ENCODE data around the gene ADGRG1.
"Not testable (repeated sequence)": the region's sequence is repeated elsewhere in the genome, so short reads cannot be mapped to it uniquely, and the experiment has no call there.

ADGRG1 gene

DNA sequence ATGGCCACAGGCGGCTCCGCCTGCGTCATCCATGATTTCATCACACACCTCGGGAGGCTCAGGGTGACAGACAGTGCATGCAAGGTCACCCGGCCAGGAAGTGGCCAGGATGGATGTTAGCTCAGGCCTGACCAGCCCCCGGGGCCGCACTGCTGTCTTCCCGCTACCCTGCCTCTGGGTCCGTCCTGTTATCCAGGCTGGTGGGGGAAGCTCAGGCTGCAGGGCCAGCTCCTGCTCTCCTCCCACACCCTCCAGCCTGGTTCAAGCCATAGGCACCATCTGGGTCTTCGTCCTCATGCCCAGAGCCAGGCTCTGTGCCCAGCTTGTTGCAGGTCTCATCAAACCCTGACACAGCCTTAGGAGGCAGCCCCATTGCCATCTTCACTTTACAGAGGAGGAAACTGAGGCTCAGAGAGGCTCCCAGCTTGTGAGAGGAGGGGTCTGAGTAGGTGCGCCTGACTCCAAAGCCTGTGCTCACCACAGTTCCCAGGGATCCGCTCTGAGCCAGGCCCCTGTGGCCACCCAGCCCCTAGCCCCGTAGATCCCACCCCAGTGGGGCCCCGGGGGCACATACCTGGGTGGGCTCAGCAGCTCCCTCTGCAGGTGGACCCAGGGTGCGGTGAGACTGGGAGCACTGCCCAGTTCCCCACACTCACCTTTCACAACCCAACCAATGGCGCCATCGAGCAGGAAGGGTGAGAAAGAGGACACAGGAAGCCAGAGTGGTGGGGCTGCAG lies 39.3 kb downstream of the ADGRG1 start:
- DNase-seq = peak in 1 of 2 experiments; percentile 27

DNA sequence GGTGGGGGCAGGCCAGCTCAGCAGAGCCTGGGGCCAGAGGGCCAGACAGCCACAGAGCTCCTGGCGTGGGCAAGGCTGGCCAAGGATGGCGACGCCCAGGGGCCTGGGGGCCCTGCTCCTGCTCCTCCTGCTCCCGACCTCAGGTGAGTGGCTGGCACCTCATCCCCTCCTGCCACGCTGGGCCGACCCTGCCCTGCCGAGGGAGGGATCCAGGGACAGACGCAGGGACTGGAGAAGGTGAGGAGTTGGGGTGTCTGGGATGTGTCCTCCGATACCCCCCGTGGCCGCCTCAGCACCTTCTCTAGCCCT lies 39.8 kb downstream of the ADGRG1 start, which contains the start of gene ADGRG3:
TSS of gene ADGRG3 (plus strand) at position 44 of the 309 bp plus-strand sequence. CDS start at position 86, 42 bp downstream.
- DNase-seq = no peak

DNA sequence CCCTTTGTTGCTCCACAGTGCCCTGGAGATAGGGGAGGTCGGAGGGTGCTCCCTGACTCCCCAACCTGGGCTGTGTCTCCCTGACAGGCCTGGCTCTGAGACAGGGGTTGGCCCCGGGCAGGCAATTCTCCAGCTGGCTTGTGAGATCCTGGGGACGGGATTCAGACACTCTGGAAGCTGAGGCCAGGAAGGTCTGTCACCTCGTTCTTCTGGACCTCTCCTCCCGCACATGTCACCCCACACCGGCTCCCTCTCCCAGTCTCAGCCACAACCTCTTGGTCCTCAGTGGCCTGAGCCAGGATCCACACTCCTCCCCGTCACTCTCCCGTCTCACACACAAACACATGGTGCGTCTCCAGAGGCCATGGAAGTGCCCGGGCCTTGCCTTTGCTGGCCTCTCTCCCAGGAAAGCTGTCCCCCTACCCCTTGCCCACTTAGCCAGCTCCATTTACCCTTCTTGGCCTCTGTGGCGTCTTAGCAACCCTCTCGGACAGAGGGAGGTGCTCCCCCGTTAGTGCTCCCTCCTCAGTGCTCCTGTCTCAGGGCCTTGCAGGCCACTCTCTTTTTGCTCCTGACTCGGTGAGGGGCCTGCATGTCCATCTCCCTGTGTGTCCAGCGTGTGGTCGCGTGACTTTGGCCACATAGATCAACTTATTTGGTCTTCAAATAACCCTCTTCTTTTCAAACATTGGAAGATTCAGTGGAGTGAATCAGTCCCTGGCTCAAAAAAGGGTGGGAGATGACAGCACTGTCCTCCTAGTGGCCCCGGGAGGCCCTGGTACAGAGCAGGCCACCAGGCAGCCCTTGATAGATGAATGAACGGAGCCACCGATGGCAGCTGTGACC lies 40.4 kb downstream of the ADGRG1 start:
- no peak for DNase-seq

DNA sequence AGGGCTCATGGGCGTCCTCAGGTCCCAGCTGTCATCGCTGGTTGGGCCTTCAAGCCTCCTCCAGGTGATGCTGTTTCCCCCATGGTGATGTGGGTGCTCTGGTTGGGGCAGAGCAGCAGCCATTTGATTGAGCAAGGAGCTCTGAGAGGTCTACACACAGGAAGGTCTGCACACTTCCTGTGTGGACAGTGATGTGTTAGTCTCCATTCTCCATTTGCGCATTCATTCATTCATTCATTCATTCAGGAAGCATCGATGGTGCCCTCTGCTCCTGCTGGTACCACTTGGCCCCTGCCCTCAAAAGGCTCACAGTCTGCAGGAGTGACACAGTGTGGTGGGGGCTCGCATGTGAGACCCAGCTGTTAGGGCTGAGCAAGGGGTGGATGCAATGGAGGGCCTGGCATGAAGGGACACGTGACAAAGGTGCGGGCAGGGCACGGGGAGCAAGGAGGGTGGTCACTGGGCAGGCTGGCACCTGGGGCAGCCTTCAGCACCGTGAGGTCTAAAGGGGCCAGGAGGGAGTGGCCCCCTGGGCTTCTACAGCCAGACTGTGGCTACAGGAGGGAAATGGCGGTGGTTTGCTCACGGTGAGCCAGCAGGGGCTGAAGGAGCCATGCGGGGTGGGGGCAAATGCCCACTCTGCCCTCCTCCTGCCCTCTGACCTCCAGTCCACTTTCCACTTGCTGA lies 41.2 kb downstream of the ADGRG1 start:
- no peak for DNase-seq

DNA sequence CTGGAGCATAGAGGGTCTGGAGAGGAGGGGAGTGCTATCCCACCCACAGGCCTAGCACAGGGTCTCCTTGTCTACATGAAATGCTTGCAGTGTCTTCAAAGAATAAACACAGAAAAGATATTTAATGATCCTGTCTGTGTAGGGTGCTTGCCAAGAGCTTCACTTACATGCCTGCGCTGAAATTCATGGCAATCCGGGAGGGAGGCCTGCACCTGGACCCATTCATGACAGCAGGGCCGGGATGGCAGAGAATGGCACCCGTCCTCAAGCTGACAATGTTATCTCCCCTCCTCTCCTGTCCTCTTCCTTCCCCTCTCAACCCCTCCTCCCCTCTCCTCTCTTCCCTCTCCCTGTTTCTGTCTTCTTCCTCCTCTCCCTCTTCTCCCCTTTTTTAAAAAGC lies 41.8 kb downstream of the ADGRG1 start:
- no peak for DNase-seq

- not testable (repeated sequence) for DNase-seq
These were observed 43.0 kb downstream of the ADGRG1 start for GRCh38 chr16:57671451-57671850.

DNA sequence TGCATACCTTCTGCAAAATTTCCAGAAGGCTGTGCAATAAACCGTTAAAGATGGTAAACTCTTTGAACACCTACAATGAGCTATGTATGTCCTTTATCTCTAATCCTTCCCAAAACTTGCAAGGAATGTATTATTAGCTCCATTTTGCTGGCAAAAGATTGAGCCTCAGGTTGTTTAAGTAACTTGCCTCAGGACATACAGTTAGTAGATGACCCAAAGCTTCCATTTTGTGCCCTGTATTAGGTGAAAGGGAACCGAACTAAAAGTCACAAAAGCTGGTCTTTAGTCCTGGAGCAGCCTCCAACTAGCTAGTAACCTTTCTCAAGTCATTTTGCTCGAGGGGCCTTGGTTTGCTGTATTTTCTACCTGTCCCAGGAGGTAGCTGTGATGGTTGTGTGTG lies 44.0 kb downstream of the ADGRG1 start:
- DNase-seq = no peak

DNA sequence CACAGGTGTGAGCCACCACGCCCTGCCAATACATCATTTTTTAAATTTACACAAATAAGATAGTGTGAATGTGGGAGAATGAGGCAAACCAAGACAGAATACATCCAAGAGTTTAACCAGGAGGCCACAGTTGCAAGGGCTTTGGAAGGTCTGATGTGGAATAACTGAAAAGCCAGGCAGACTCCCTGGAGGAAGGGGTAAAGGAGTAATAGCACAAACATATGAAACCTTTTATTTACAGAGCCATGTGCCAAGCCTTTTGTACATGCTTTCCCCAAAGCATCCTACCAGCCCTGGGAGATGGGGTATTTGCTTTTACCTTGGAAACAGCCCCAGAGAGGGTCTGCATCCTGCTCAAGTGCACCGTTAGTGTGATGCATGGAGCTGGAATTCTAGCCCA lies 44.4 kb downstream of the ADGRG1 start:
- no peak for DNase-seq

- no peak for DNase-seq
These were observed 47.5 kb downstream of the ADGRG1 start for GRCh38 chr16:57675741-57676551.

DNA sequence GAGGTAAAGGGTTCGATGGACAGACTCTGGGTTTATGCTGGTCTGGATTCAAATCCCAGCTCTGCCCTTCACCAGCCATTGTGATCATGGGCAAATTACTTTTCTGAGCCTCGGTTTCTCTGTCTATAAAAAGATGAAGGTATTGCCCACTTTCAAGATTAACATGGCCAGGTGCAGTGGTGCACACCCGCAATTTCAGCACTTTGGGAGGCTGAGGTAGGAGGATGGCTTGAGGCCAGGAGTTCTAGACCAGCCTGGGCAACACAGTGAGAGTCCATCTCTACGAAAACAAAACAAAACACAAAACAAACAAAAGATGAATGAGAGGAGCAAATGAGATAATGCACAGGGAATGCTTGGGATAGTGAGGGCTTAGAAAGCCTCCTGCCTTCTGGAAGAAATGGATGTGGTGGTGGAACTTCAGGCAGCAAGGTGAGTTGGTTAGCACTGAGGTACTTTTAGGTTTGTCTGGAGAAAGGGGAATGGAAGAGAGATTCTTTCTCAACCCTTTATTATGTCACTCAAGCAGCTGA lies 48.2 kb downstream of the ADGRG1 start:
- no peak for DNase-seq

DNA sequence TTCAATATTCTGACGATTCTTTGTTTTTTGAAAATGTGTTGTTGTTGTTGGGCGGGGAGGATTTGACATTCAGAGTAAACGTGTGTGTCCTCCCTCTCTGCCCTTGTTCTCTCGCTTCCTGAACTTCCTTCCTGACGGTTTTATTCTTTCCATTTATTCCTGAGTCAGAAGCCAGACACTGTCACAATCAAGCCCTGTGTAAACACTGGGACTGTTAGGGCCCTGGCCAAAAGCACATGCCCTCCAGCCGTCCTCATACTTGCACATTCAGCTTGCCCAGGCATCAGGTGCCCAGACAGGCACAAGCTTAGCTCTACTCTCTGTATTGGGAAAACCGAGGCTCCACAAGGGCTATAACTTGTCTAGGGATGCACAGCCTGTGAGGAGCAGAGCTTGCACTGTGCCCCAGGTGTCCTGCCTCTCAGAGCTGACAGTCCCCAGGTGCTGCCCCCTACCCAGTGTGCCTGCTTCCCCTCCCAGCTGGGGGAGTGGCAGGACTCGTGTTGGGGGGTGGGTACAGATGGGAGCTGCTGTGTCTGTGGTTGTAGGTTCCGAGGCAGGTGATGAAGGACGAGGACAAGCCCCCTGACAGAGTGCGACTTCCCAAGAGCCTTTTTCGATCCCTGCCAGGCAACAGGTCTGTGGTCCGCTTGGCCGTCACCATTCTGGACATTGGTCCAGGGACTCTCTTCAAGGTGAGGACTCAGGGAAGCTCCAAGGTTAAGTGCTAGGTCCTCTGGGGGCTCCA lies 49.4 kb downstream of the ADGRG1 start:
- DNase-seq = peak in 1 of 2 experiments; percentile 24

DNA sequence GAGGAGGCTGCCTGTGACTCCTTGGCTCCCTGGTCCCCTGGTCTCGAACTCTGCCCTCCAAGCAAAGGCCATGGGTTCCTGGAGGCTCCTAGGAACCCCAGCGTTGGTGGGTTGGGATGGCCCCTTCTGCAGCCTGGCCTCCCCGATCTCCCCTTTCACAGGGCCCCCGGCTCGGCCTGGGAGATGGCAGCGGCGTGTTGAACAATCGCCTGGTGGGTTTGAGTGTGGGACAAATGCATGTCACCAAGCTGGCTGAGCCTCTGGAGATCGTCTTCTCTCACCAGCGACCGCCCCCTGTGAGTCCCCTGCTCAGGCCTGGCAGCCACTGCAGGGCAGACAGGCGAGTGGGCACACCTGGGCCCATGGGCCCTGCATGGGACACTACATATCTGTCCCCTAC lies 50.6 kb downstream of the ADGRG1 start:
- no peak for DNase-seq

GRCh38 chr16:57679767-57680482 lies 51.5 kb downstream of the ADGRG1 start:
- DNase-seq = no peak

DNA sequence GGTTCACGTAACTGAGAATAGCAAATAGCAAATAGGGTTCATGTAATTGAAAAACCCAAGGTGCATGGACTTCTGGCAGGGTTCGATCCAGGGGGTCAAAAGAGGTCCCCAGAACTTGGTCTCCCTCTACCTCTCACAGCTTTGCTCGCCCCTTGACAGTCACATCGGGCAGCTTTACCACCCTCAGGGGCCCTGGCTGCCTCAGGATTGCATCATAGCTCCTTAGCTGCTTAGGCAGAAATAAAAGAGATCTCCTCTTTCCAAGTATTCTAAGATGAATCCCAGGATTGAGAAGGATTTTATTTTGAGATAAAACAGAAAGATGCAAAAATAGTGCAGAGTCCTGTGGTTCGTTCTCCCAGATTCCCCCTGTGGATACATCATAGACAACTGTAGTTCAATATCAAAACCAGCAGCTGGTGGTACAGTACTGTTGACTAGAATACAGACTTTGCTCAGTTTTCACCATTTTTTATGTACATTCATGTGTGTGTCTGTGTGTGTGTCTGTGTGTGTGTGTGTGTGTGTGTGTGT lies 52.5 kb downstream of the ADGRG1 start:
- DNase-seq = no peak

GRCh38 chr16:57681950-57682728 lies 53.7 kb downstream of the ADGRG1 start:
- no peak for DNase-seq

DNA sequence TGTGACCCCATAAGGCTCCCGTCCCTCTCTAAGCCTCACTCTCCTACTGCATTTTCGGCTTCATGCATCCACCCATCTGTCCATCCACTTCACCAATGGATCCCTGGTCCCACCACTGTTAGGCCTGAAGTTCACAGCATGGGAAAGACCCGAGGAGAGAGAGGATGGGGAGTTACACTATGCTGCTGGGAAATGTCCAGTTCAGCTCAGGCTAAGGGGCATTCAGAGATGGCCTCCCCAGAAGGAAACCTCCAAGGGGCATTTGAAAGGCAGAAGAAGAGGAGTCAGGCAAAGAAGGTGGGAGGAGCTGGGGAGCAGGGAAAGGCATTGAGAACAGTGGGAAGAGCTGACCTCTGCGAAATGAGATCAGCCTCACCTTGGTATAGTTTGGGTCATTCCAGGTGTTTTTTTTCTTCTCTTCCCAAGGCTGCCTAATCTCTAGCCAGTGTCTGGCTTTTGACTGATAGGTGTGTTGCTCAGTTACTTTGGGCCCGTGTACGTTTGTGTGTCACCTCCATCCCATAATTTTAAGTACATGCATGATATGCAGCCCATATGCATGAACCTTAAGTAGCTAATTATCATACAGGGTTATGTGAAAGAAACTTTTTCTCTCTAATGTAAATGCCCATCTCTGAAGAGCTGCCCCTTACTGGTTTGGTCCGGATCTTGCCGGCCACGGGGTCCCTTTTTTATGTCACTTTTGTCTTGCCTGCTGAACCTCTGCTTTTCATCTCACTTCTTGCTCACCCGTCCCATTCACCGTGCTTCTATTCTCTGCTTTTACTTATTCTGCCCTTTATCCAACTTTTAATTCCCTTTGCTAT lies 54.6 kb downstream of the ADGRG1 start:
- DNase-seq = no peak

DNA sequence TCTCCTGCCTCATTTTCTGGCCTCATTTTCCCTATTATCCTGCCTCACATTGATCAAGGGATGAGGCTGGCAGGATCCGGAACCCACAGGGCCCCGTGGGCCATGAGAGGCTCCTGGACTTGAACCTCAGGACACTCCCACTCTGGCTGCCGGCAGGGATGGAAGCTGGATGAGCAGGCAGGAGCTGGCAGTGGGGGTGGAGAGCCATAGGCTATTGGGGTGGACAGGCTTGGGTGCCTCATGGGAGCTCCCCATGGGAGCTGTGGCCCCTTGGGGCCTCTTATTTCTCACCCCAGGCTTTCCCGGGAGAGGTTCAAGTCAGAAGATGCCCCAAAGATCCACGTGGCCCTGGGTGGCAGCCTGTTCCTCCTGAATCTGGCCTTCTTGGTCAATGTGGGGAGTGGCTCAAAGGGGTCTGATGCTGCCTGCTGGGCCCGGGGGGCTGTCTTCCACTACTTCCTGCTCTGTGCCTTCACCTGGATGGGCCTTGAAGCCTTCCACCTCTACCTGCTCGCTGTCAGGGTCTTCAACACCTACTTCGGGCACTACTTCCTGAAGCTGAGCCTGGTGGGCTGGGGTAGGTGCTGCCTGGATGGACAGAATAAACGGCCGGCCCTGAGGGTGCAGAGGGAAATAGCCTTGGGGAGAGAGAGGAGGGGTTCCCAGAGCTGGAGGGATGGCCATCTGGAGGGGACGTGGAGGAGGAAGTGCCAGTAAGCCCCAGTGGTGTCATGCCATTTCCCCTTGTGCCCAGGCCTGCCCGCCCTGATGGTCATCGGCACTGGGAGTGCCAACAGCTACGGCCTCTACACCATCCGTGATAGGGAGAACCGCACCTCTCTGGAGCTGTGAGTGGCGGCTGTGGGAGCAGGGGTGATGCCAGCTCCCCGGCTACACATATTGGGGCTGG lies 55.5 kb downstream of the ADGRG1 start:
- no peak for DNase-seq
